Neural crest cell (in vitro differentiated cells): ENCODE results near the gene HKDC1. TPM values are rescaled to one million over a fixed set of nuclear protein-coding genes. Genes with fewer than 3 reads are reported as not detected.
A peak's percentile ranks its signal among the peaks of the same experiment; 100 is the strongest.
"Not testable (repeated sequence)": the region's sequence is repeated elsewhere in the genome, so short reads cannot be mapped to it uniquely, and the experiment has no call there.

Source experiments
- DNase-seq: peaks from one replicate; pipeline ENCODE4 v3.0.0; 2021; ENCODE audit warnings: low read depth, mixed read lengths, low spot score
- H3K27ac Mint-ChIP-seq: one replicate; pipeline ENCODE4 v1.8.0; 2021; ENCODE audit warnings: mild to moderate bottlenecking, mixed read lengths; ENCODE audit not compliant: unreplicated experiment
- H3K27me3 Mint-ChIP-seq: 2 replicates; pipeline ENCODE4 v1.8.0; 2021; ENCODE audit warnings: low read depth, mild to moderate bottlenecking, mixed read lengths
- H3K36me3 Mint-ChIP-seq: 2 replicates; pipeline ENCODE4 v1.8.0; 2021; ENCODE audit warnings: low read depth, mild to moderate bottlenecking, mixed read lengths
- H3K4me1 Mint-ChIP-seq: 2 replicates; pipeline ENCODE4 v1.8.0; 2021; ENCODE audit warnings: mixed read lengths
- H3K4me3 Mint-ChIP-seq: one replicate; pipeline ENCODE4 v1.8.0; 2021; ENCODE audit warnings: mild to moderate bottlenecking, mixed read lengths
- H3K9me3 Mint-ChIP-seq: 2 replicates; pipeline ENCODE4 v1.8.0; 2021; ENCODE audit warnings: mixed read lengths
- CTCF ChIP-seq: fragments of 200-600 bp; sonication (generic); conservative IDR thresholded peaks from 2 replicates; pipeline ENCODE4 v1.5.0; 2021; ENCODE audit warnings: antibody characterized with exemption, mild to moderate bottlenecking
- total RNA-seq: library from RNA; stranded (reverse); gene quantifications from 2 replicates; pipeline ENCODE4 v1.2.1, GENCODE V29; 2021

The HKDC1 gene
- total RNA-seq, 1 donor from 2014 or later, result not detected

- Mint-ChIP-seq H3K4me1 (peaks cover 1% of the 10 kb centered on the region), H3K27me3 (no peaks in the 10 kb centered on the region), H3K9me3 (no peaks in the 10 kb centered on the region), H3K4me3 (no peak overlapping the region), H3K36me3 (no peaks in the 10 kb centered on the region), H3K27ac (no peak overlapping the region)
- no peak for DNase-seq
- TF ChIP-seq CTCF, result no peak
These were observed 28.1 kb downstream of the HKDC1 start for GRCh38 chr10:69248117-69248730.

- TF ChIP-seq CTCF, result no peak
- H3K36me3 Mint-ChIP-seq, result no peaks in the 10 kb centered on the region
- no peak overlapping the region for H3K4me3 Mint-ChIP-seq
- no peaks in the 10 kb centered on the region for H3K9me3 Mint-ChIP-seq
- no peaks in the 10 kb centered on the region for H3K27me3 Mint-ChIP-seq
- H3K4me1 Mint-ChIP-seq, result no peaks in the 10 kb centered on the region
- no peak for DNase-seq
- H3K27ac Mint-ChIP-seq, result no peak overlapping the region
These were observed 29.9 kb downstream of the HKDC1 start for GRCh38 chr10:69250041-69250440.

- H3K9me3 Mint-ChIP-seq, H3K27ac Mint-ChIP-seq, H3K4me3 Mint-ChIP-seq, H3K36me3 Mint-ChIP-seq, DNase-seq, H3K27me3 Mint-ChIP-seq, H3K4me1 Mint-ChIP-seq: not testable (repeated sequence)
These were observed 31.3 kb downstream of the HKDC1 start for GRCh38 chr10:69251417-69251816.

- no peaks in the 10 kb centered on the region for H3K27me3 Mint-ChIP-seq
- peak overlapping the region; percentile 19 for H3K27ac Mint-ChIP-seq
- no peaks in the 10 kb centered on the region for H3K36me3 Mint-ChIP-seq
- TF ChIP-seq CTCF, result no peak
- no peaks in the 10 kb centered on the region for H3K9me3 Mint-ChIP-seq
- no peaks in the 10 kb centered on the region for H3K4me1 Mint-ChIP-seq
- no peak for DNase-seq
- no peak overlapping the region for H3K4me3 Mint-ChIP-seq
These were observed 33.0 kb downstream of the HKDC1 start for GRCh38 chr10:69253171-69253570.

GRCh38 chr10:69254877-69255276, 34.7 kb downstream of the HKDC1 start:
- no peaks in the 10 kb centered on the region for H3K36me3 Mint-ChIP-seq

More at GRCh38 chr10:69254877-69255276, 34.7 kb downstream of the HKDC1 start:
- peaks cover 3% of the 10 kb centered on the region for H3K9me3 Mint-ChIP-seq
- DNase-seq, result no peak
- no peaks in the 10 kb centered on the region for H3K27me3 Mint-ChIP-seq
- H3K27ac Mint-ChIP-seq, result no peak overlapping the region
- no peak overlapping the region for H3K4me3 Mint-ChIP-seq
- no peaks in the 10 kb centered on the region for H3K4me1 Mint-ChIP-seq
- no peak for TF ChIP-seq CTCF
